AG10803 (cell line): ENCODE measurements around the gene SYT8.
A peak's percentile ranks its signal among the peaks of the same experiment; 100 is the strongest.

Experiments
- DNase-seq: peaks from one replicate; pipeline ENCODE4 v3.0.0; 2010; ENCODE audit warnings: low read depth
- H3K4me3 ChIP-seq: 2 replicates; pipeline ENCODE4 v1.5.1; 2011; ENCODE audit warnings: mild to moderate bottlenecking, low read length, control low read depth
- CTCF ChIP-seq: conservative IDR thresholded peaks from 2 replicates; pipeline ENCODE4 v1.5.1; 2011; ENCODE audit warnings: mild to moderate bottlenecking, low read length, control low read depth, inconsistent platforms

SYT8 gene

GRCh38 chr11:1868636-1869291 is 34.0 kb downstream of the SYT8 start:
- TF ChIP-seq CTCF: no peak
- H3K4me3 ChIP-seq: no peak overlapping the region
- no peak for DNase-seq

GRCh38 chr11:1869427-1870325 is 34.9 kb downstream of the SYT8 start:
- no peak for DNase-seq
- no peak overlapping the region for H3K4me3 ChIP-seq
- TF ChIP-seq CTCF: peak; percentile 46

- no peak for TF ChIP-seq CTCF
- no peak for DNase-seq
- no peak overlapping the region for H3K4me3 ChIP-seq
Observed at GRCh38 chr11:1870326-1870696, 35.5 kb downstream of the SYT8 start.

GRCh38 chr11:1870721-1871466 is 36.1 kb downstream of the SYT8 start:
- no peak for TF ChIP-seq CTCF
- no peak overlapping the region for H3K4me3 ChIP-seq
- peak; percentile 34 for DNase-seq

- no peak for TF ChIP-seq CTCF
- H3K4me3 ChIP-seq: no peak overlapping the region
Observed at GRCh38 chr11:1871531-1871930, 36.7 kb downstream of the SYT8 start.

GRCh38 chr11:1872267-1872985 is 37.6 kb downstream of the SYT8 start:
- no peak for TF ChIP-seq CTCF
- no peak overlapping the region for H3K4me3 ChIP-seq
- DNase-seq: no peak

More at GRCh38 chr11:1871531-1871930, 36.7 kb downstream of the SYT8 start:
- DNase-seq: no peak
